HCT116 (cell line): ENCODE data around the gene DENND1A. TPM values are rescaled to one million over a fixed set of nuclear protein-coding genes. Genes with fewer than 3 reads are reported as not detected.

Experiments used
- ATAC-seq: fragments of 200-7000 bp; cut with Tn5 transposase; 2 replicates; pipeline ENCODE4 v1.9.1; 2020; ENCODE audit warnings: mild to moderate bottlenecking, moderate library complexity
- BruUV-seq: library from RNA; stranded (reverse); fragments of 400-500 nt; replicated peaks from 2 replicates; lab custom pipeline; 2021; lab: Mats Ljungman, UMichigan
- CTCF ChIA-PET: fragments of 300-600 bp; sonication (Branson Sonifier 250); formaldehyde crosslinking; loops from one replicate; lab custom pipeline; 2021; ENCODE audit warnings: antibody characterized with exemption; lab: Charles Lee
- POLR2A ChIA-PET: fragments of 300-600, 350-600 bp; sonication (Branson Sonifier 250); formaldehyde crosslinking; loops from one replicate; lab custom pipeline; 2021; ENCODE audit warnings: antibody characterized with exemption; lab: Charles Lee
- RAD21 ChIA-PET, 2 experiments: fragments of 300-600 bp; sonication (Branson Sonifier 250); formaldehyde crosslinking; loops; one replicate each; lab custom pipeline; 2023; ENCODE audit warnings: low total read pairs in 2 of 2; ENCODE audit not compliant: uncharacterized antibody in 2 of 2, unreplicated experiment in 2 of 2, low non-redundant PET in 1 of 2; lab: Charles Lee
- DNase-seq: peaks from one replicate; pipeline ENCODE4 v3.0.0-alpha.2; 2010; ENCODE audit warnings: low read depth, low spot score
- H2AFZ ChIP-seq: fragments of 200-600 bp; shearing (Covaris generic), sonication (generic); 2 replicates; pipeline ENCODE4 v1.6.1; 2017; ENCODE audit warnings: low read depth, mixed run types, mixed read lengths, antibody characterized with exemption, low read length; ENCODE audit not compliant: poor library complexity, severe bottlenecking
- H3K27ac ChIP-seq: 2 replicates; pipeline ENCODE4 v1.5.1; 2012; ENCODE audit warnings: low read depth, low read length
- H3K27me3 ChIP-seq: fragments of 200-600 bp; sonication (generic); 2 replicates; pipeline ENCODE4 v1.6.1; 2016; ENCODE audit warnings: mixed run types, low read length, mixed read lengths; ENCODE audit not compliant: insufficient read depth
- H3K36me3 ChIP-seq, 2 experiments: fragments of 200-500 bp in 1 of 2; fragments of 200-600 bp in 1 of 2; sonication (Bioruptor generic) in 1 of 2; sonication (generic) in 1 of 2; 2 replicates each; pipeline versions ENCODE4 v1.5.1 to v1.6.1; 2014 to 2016; ENCODE audit warnings: low read length in 2 of 2, inconsistent platforms in 1 of 2, mixed read lengths in 1 of 2, mixed run types in 1 of 2; ENCODE audit not compliant: insufficient read depth in 2 of 2, control insufficient read depth in 1 of 2
- H3K4me1 ChIP-seq, 2 experiments: fragments of 200-600 bp in 1 of 2; sonication (generic) in 1 of 2; 2 replicates each; pipeline versions ENCODE4 v1.5.1 to v1.6.1; 2012 to 2017; ENCODE audit warnings: low read length in 2 of 2, inconsistent platforms in 1 of 2, mild to moderate bottlenecking in 1 of 2, mixed read lengths in 1 of 2, mixed run types in 1 of 2, moderate library complexity in 1 of 2; ENCODE audit not compliant: insufficient read depth in 2 of 2, control insufficient read depth in 1 of 2
- H3K4me2 ChIP-seq: fragments of 200-600 bp; sonication (generic); 2 replicates; pipeline ENCODE4 v1.6.1; 2017; ENCODE audit warnings: mixed run types, low read length, mixed read lengths
- H3K4me3 ChIP-seq, 2 experiments: fragments of 200-600 bp in 1 of 2; sonication (generic) in 1 of 2; replicated peaks in 1 of 2; 2 replicates each; pipeline ENCODE4 v1.5.1; 2011 to 2016; ENCODE audit warnings: low read length in 2 of 2, control low read depth in 1 of 2, low read depth in 1 of 2, mild to moderate bottlenecking in 1 of 2, mixed read lengths in 1 of 2, mixed run types in 1 of 2
- H3K79me2 ChIP-seq: fragments of 200-600 bp; sonication (generic); 2 replicates; pipeline ENCODE4 v1.6.1; 2017; ENCODE audit warnings: mild to moderate bottlenecking, mixed run types, low read length, moderate library complexity, mixed read lengths; ENCODE audit not compliant: insufficient read depth
- H3K9ac ChIP-seq: fragments of 200-600 bp; sonication (generic); 2 replicates; pipeline ENCODE4 v1.6.1; 2016; ENCODE audit warnings: low read length, mixed read lengths
- H3K9me2 ChIP-seq: fragments of 200-600 bp; sonication (generic), shearing (Covaris generic); 2 replicates; pipeline ENCODE4 v1.6.1; 2017; ENCODE audit warnings: mixed run types, mild to moderate bottlenecking, moderate library complexity; ENCODE audit not compliant: insufficient read depth
- H3K9me3 ChIP-seq, 2 experiments: fragments of 200-500 bp in 1 of 2; fragments of 200-600 bp in 1 of 2; sonication (Bioruptor generic) in 1 of 2; sonication (generic) in 1 of 2; 2 replicates each; pipeline ENCODE4 v1.6.1; 2014 to 2017; ENCODE audit warnings: low read length in 2 of 2, mixed read lengths in 2 of 2, inconsistent platforms in 1 of 2, low read depth in 1 of 2, mild to moderate bottlenecking in 1 of 2, mixed run types in 1 of 2, moderate library complexity in 1 of 2; ENCODE audit not compliant: control insufficient read depth in 1 of 2, insufficient read depth in 1 of 2
- H4K20me1 ChIP-seq: fragments of 200-600 bp; sonication (generic), shearing (Covaris generic); 2 replicates; pipeline ENCODE4 v1.6.1; 2017; ENCODE audit warnings: mixed run types, mild to moderate bottlenecking, moderate library complexity; ENCODE audit not compliant: insufficient read depth
- CBX3 ChIP-seq: IDR thresholded peaks from 2 replicates; pipeline ENCODE4 v1.6.1; 2012; ENCODE audit warnings: low read depth
- CEBPB ChIP-seq: IDR thresholded peaks from 2 replicates; pipeline ENCODE4 v1.6.1; 2012; ENCODE audit warnings: low read depth
- EGR1 ChIP-seq: IDR thresholded peaks from 2 replicates; pipeline ENCODE4 v1.6.1; 2012; ENCODE audit warnings: low read depth
- EZH2 ChIP-seq: fragments of 200-600 bp; sonication (generic); IDR thresholded peaks from 2 replicates; pipeline ENCODE4 v1.6.1; 2017; ENCODE audit warnings: antibody characterized with exemption, mixed run types
- FOSL1 ChIP-seq: IDR thresholded peaks from 2 replicates; pipeline ENCODE4 v1.6.1; 2012; ENCODE audit warnings: low read depth
- JUND ChIP-seq: IDR thresholded peaks from 2 replicates; pipeline ENCODE4 v1.6.1; 2012
- POLR2A ChIP-seq: IDR thresholded peaks from 2 replicates; pipeline ENCODE4 v1.7.0; 2011; ENCODE audit warnings: borderline replicate concordance; ENCODE audit not compliant: insufficient read depth, insufficient read length; ENCODE audit errors: extremely low read depth
- RAD21 ChIP-seq: IDR thresholded peaks from 2 replicates; pipeline ENCODE4 v1.6.1; 2012; ENCODE audit warnings: low read depth, mild to moderate bottlenecking
- REST ChIP-seq: IDR thresholded peaks from 2 replicates; pipeline ENCODE4 v1.6.1; 2012; ENCODE audit warnings: low read depth
- SRF ChIP-seq: IDR thresholded peaks from 2 replicates; pipeline ENCODE4 v1.6.1; 2012; ENCODE audit warnings: low read depth
- TCF7L2 ChIP-seq: IDR thresholded peaks from 2 replicates; pipeline ENCODE4 v1.7.0; 2011; ENCODE audit warnings: borderline replicate concordance, inconsistent platforms; ENCODE audit not compliant: insufficient read depth, insufficient read length; ENCODE audit errors: extremely low read depth
- intact Hi-C: fragments of 100-400 bp; cut with micrococcal nuclease; formaldehyde crosslinking; loops from 2 replicates; pipeline ENCODE4 v1.10.0; 2022
- total RNA-seq: library from RNA; stranded (reverse); gene quantifications from one replicate; pipeline ENCODE4 v1.2.1, GENCODE V29; 2021; ENCODE audit not compliant: unreplicated experiment
- TF ChIP-seq, protein P1 (sequence below): IDR thresholded peaks from 2 replicates; pipeline ENCODE4 v1.6.1; 2012
- TF ChIP-seq, protein P2 (sequence below): IDR thresholded peaks from 2 replicates; pipeline ENCODE4 v1.6.1; 2012
- TF ChIP-seq, protein P3 (sequence below): IDR thresholded peaks from 2 replicates; pipeline ENCODE4 v1.6.1; 2011; ENCODE audit warnings: mild to moderate bottlenecking, low read length, moderate library complexity; ENCODE audit not compliant: insufficient replicate concordance; ENCODE audit errors: extremely low read depth

The DENND1A gene
- total RNA-seq, 1 experiment from 2014 or later: 33.0 TPM

DNA sequence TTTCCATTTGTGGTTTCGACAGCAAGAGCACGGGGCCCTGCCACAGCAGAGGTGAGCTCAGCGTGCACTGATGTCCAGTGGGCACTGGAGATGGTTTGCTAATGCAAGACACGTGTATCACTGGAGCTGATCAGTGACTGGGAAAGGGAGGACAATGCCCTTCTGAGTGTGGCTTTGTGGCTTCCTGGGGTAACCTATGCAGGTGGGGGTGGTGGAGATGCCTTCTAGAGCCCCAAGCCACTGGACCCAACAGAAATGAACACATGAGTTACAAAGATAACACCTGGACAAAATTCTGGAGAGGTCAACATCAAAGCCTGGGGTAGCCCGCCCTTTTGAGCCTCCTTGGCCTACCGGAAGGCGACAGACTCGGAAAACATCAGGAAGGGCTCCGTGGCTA is 312.6 kb downstream of the DENND1A start:
- H3K4me1 ChIP-seq: no peaks in the 10 kb centered on the region
- POLR2A ChIA-PET: no interaction called here
- no peak overlapping the region for H2AFZ ChIP-seq
- H3K9ac ChIP-seq: no peak overlapping the region
- H3K4me2 ChIP-seq: no peak overlapping the region
- RAD21 ChIA-PET: no interaction called here
- H3K9me2 ChIP-seq: no peaks in the 10 kb centered on the region
- no peak for DNase-seq
- intact Hi-C loops: no loop called here
- TF ChIP-seq CEBPB (no peak), RAD21 (no peak), FOSL1 (no peak), EGR1 (no peak), SRF (no peak), TCF7L2 (no peak), JUND (no peak), EZH2 (no peak), REST (no peak), POLR2A (no peak), CBX3 (no peak)
- TF ChIP-seq, protein P1, sequence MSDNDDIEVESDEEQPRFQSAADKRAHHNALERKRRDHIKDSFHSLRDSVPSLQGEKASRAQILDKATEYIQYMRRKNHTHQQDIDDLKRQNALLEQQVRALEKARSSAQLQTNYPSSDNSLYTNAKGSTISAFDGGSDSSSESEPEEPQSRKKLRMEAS: no peak
- TF ChIP-seq, protein P2, sequence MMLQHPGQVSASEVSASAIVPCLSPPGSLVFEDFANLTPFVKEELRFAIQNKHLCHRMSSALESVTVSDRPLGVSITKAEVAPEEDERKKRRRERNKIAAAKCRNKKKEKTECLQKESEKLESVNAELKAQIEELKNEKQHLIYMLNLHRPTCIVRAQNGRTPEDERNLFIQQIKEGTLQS: no peak
- TF ChIP-seq, protein P3, sequence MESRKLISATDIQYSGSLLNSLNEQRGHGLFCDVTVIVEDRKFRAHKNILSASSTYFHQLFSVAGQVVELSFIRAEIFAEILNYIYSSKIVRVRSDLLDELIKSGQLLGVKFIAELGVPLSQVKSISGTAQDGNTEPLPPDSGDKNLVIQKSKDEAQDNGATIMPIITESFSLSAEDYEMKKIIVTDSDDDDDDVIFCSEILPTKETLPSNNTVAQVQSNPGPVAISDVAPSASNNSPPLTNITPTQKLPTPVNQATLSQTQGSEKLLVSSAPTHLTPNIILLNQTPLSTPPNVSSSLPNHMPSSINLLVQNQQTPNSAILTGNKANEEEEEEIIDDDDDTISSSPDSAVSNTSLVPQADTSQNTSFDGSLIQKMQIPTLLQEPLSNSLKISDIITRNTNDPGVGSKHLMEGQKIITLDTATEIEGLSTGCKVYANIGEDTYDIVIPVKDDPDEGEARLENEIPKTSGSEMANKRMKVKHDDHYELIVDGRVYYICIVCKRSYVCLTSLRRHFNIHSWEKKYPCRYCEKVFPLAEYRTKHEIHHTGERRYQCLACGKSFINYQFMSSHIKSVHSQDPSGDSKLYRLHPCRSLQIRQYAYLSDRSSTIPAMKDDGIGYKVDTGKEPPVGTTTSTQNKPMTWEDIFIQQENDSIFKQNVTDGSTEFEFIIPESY: no peak
- H3K27me3 ChIP-seq: no peaks in the 10 kb centered on the region
- no peak for ATAC-seq
- no TSS peak for BruUV-seq
- H3K36me3 ChIP-seq: no peaks in the 10 kb centered on the region
- no peaks in the 10 kb centered on the region for H3K79me2 ChIP-seq
- CTCF ChIA-PET: no interaction called here
- H3K27ac ChIP-seq: no peak overlapping the region
- no peaks in the 10 kb centered on the region for H3K9me3 ChIP-seq
- no peak overlapping the region for H3K4me3 ChIP-seq
- H4K20me1 ChIP-seq: no peaks in the 10 kb centered on the region
